Activated gamma-delta T cell treated with anti-CD3 and anti-CD28 coated beads, Interleukin-2, amount 50 U/mL, for 16 hours (primary cell): ENCODE results near the gene RASGRF2.
"Not testable (repeated sequence)": the region's sequence is repeated elsewhere in the genome, so short reads cannot be mapped to it uniquely, and the experiment has no call there.

ENCODE experiments used
- DNase-seq: peaks from one replicate; pipeline ENCODE4 v3.0.0-alpha.2; 2020; ENCODE audit warnings: low read depth

Gene RASGRF2

DNA sequence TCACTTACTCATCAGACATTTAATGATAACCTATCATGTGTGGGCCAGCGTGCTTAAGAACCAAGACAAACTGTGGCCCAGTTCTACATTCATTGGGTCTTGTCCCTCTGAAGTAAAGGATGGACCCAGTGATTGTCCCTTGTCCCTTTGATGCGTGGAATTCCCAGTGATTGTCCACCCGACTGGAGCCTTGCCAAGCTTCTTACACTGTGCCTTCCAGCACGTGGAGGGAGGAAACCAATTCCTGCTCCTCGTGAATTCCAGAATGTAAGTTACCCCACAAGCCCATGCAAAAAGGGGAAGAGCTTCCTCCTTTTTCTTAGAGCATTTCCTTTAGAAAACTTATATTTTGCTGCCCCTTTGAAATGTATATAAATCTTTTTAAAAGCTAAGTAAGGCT lies 280.8 kb downstream of the RASGRF2 start:
- no peak for DNase-seq

DNA sequence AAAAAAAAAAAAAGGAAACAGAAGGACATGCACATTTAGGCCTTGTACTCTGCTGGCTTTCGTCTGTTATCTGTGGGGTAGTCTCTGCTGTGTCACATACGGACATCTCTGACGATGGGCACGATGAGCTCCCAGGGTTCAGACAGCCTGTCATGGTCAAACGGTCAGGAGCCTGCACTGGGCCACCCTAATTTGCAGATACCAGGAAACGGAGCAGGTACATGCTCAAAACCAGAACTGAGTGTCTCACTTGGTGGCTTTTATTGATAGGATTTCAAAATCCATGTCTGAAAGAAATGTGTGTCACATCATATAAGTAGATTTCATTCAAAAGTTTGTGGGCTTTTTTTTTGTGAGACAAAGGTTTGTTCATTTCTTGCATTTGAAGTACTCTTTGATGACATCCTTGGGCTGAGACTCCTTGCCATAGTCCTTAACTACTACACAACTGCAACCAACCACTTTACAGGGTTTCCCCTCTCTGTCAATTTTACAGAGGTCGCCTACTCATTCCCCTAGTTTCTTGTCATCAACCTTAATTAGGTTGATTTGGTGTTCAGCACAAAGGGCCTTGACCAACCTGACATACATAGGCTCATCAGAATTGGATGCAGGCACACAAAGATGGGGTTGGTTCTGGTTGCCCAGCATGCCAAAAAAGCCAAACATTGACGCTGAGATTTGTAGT lies 281.9 kb downstream of the RASGRF2 start:
- no peak for DNase-seq

DNA sequence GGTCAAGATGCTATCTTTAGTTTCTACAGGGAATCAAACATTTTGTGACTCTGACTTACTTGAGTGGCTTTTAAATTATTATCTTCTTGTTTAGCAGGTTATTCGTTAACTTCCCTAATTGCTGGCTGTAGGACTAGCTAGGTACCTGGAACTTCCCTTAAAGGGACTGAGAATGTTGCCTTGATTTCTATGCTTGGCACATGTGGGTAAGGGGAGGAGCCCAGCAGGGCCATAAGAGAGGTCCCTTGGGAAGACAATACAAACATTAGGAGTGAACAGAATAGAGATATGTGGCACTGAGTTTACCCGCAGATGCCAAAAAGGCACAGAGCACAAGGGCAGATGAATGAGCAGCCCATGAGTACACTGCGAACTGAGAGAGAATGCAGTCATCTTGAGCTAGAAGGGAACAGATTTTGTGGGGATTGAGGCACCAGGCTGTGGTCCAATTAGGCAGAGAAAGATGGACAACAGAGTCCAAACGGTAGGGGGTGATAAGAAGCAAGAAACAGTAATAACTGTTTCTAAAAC lies 282.8 kb downstream of the RASGRF2 start:
- no peak for DNase-seq

DNA sequence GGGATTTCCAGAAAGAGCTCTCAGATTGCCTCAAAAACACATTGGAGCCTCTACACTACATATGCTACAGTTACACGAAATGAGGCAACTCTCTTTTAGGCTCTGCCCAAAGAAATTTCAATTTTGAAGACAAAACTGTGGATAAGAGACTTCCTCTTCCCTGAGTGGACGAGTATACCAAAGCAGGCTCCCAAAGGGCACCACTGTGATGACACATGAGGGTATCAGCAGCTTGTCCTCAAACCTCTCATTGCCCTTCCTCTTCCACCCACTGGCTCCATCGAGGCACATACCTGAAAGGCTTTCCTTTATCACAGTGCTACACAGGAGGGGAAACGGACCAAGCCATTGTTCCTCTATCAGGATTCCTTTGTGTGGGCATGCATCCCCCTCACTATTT lies 284.3 kb downstream of the RASGRF2 start:
- DNase-seq = no peak

DNA sequence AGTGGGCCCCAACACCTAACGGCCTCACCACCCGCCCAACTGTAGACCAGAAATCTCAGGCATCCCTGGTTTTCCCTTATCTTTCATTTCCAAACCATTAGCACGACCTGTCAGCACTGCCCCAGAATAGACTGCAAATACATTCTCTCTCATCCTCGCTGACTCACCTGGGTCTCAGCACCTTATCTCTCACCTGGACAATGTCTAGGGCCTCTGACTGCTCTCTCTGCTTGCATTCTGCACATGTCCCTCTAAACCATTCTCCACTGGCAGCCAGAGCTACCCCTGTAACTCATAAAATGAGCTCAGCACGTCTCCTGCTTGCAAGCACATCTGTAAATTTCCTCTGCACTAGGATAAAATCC lies 285.7 kb downstream of the RASGRF2 start:
- DNase-seq = no peak

DNA sequence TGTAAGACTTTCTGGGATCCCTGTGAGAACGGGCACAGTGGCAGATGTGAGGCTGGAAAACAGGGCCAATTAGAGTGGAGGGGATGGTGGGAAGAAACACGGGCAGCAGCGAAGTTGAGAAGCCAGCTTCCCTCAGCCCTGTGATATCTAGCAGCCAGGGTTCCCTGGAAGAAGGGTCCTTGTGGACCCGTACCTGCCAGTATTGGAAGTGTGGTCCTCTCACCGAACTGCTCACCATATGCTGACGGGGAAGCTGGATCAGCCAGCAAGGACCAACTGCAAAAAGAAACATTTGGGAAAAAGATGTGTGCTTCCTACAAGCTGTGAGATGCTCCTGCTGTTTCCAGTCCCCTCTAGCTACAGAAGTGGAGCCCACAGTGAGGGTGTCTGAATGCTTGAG lies 286.5 kb downstream of the RASGRF2 start:
- no peak for DNase-seq

DNA sequence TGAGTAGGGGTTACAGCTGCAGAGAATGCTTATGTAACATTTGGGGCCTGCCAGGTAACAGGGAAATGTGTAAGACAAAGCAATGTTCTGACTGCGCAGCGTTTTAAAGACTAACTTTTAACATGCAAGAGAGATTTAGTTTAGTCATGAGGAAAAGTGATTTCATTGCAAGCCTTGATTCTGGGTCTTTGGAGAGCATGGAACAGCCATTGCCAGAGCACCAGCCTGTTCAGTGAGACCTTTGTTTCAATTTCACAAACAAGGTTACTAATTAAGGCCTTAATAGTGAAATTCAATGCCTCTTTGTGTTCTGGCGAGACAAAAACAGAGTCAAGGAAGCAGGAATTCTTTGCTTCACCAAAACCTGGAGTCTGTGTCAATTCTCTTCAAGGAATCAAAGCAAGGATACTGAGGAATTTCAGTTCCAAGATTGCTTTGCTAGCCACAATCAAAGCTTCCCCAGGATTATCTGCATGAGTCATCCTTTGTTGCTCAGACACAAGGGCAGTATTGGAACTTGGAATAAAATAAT lies 287.3 kb downstream of the RASGRF2 start:
- DNase-seq = no peak

DNA sequence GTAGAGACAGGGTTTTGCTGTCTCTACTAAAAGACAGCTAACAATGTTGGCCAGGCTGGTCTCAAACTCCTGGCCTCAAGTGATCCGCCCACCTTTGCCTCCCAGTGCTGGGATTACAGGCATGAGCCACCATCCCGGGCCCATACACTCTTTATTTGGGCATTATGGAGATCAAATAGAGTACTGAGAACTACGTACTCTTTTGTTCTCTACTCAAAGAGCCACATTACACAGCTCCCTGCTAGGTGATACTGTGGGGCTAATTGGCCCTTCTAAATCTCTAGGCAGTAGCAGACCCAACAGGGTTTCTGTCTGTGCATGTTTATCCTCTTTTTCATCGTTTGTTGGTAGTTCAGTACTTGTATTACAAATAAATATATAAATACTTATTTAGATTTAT lies 289.1 kb downstream of the RASGRF2 start:
- DNase-seq = no peak

DNA sequence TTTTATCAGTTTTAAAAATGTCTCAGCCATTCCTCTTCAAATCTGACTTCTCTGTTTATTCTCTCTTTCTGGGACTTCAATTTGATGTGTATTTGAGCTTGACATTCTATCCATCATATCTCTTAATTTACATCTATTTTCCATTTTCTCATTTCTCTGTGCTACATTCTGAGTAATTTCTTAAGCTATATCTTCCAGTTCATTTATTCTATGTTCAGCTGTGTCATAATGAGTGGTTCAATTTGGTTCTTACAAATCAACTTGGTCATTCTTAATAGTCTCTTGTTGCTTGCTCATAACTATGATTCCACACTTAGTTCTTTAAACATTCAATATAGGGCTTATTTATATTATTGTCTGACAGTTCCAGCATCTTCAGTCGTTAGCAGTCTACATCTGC lies 289.8 kb downstream of the RASGRF2 start:
- no peak for DNase-seq

DNA sequence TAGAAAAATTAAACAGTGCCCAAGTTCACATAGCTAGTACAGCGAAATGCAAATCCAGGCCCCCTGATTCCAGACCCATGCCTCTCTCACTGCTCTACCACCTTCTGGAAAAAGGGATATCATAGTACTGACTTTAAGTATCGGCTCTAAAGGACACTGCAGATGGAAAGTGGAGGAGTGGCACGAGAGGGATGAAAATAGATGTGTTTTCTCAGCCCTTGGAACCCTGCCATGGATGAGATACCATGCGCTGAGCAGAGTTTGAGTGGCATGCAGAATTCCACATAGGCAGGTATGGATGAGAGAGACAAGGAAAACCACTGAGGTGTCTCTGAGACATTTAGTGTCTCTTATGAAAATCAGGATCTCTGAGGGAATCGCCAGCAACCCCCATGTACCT lies 291.8 kb downstream of the RASGRF2 start:
- DNase-seq = no peak

DNA sequence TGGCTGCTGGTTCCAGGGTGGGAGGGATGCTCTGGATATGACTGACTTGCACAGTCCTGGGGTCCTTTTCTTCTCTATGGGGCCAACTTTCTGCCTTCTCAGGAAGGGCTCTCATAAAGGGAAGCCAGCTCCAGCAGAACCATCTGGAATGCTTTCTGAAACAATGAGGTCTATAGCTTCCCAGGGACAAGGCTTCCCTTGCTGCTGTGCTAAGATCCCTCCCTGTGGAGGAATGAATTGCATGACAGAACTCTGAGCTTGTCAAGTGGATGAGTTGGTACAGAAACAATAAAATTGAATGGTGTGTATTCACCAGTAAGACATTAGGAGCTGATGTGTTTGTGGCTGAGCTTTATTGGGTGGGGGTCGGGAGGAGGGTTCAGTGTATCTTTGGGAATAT lies 292.7 kb downstream of the RASGRF2 start:
- no peak for DNase-seq

DNA sequence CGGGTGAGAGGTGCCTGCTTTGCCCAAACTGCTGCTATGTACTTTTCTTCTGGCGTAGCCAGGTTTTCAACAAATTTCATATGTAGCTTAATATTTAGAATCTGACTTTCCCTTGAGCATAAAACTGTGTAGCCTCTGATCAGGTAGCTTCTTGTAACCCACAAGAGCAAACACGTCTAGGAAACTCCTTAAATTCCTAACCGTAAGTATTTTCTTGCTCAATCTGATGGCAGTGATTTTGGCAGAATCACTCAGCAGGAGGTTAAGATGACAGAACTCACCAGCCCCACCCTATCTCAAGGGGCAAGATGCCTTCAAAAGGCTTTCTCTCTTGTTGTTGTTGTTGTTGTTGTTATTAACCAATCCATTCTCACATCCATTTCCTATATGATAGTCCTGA lies 293.7 kb downstream of the RASGRF2 start:
- DNase-seq = no peak

DNA sequence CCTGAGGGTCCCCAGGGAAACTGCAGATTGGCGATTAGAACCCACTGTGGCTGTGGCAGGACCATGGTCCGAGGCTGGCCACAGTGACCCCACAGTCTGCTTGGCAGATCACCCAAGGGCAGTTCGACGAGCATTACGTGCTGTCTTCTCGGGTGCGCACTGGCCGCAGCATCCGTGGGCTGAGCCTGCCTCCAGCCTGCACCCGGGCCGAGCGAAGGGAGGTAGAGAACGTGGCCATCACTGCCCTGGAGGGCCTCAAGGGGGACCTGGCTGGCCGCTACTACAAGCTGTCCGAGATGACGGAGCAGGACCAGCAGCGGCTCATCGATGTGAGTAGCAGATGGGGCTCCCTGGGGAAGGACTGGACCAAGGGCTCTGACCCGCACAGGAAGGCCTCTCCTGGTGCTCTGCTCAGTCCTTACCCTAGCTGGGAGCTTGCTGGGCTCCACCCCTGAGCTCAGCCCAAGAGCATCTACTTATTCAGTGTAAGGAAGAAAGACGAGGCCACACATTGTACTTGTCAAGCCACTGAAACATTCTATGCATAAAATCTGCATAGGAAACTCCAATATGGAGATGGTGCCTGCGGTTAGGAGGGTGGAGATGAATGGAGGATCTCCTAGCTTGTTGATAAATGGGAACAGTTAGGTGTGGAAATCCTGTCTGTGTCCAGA lies 294.9 kb downstream of the RASGRF2 start:
- DNase-seq = no peak

DNA sequence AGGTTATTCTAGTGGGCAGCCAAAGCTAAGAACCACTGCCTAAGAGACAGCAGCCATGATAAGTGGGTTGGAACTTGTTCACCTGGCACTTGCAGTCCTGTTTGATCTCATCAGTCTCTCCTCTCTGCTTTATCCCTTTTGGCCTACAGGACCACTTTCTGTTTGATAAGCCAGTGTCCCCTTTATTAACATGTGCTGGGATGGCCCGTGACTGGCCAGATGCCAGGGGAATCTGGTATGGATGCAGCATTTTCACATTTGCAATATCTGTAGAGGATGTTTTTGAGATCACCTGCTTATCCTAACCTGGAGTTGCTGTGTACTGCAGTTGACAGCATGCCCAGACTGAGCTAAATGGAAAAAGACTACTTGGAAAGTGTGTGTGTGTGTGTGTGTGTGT lies 296.6 kb downstream of the RASGRF2 start:
- no peak for DNase-seq

DNA sequence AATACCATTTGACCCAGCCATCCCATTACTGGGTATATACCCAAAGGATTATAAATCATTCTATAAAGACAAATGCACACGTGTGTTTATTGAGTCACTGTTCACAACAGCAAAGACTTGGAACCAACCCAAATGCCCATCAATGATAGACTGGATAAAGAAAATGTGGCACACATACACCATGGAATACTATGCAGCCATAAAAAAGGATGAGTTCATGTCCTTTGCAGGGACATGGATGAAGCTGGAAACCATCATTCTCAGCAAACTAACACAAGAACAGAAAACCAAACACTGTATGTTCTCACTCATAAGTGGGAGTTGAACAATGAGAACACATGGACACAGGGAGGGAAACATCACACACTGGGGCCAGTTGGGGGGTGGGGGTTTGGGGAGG lies 302.6 kb downstream of the RASGRF2 start:
- not testable (repeated sequence) for DNase-seq

DNA sequence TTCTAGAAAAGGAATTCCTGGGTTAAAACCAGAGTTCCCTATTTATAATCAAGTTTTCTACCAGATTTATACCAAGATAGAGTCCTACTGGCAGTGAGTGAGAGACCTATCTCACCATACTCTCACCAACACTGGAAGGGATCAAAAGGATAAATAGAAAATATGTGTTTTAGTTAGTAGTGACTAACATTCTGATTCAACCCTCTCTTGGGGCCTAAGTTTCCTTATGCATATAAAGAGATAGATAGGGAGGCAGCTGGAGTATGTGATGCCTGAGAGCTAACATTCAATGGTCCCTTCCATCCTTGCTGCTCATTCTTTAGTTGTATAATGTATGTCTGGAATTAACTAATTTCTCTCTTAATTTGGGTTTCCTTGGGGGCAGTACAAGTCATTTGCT lies 304.9 kb downstream of the RASGRF2 start:
- DNase-seq = no peak

DNA sequence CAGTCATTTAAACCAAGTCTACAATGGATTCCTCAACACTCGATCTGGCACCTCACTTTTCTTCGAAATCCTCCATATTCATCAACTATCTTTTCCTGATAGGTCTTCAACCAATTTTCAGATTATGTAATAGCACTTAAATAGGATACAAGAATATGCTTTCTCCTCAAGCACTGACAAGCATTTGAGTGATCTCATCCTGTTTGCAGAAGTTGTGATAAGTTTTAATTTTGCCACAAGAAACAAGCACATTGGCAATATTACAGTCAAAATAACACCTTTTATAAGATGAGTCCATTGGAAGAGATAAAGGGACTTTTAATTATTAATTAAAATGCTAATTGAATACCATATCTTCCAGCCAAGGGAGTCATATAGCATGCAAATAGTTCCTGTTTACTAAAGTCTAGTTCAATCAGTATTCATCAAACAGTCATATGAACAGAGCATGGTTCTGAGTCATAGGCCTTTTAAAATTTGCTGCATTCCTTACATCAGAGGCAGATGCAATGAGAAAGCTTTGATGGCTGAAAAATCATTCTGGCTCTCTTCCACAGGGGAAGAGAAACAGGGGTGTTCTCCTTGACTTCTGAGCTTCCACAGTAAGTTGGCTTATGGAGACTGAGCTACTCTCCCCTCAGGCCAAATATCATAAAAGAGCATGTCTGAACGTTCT lies 308.5 kb downstream of the RASGRF2 start:
- DNase-seq = no peak

DNA sequence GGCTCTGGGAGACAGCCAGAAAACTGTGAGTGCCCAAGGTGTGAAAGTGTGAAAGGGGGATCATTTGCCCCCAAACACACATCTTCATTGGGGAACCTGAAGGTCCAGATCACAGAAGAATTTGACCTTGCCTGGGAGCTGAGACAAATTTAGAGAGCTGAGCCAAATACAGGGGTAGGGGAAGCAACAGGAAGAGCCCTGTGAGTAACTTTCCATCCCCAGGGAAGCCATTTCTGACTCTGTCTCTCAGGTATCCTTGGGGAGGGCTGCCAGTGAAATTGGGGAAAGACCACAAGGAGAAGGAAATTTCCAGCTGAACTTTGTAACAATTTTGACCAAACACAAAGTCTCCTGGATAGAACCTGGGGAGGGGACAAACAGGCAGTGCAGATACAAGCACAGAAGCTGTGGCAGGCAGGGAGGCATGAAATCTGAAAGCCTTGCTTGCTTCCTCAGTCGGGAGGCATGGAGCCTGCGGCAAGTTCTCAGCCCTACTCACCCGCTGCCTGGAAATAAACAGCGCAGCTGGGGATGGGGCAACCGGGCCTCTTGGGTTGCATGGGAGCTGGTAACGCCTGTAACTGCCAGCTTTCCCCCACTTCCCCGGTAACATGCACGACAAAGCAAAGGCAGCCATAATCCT lies 309.7 kb downstream of the RASGRF2 start:
- no peak for DNase-seq

DNA sequence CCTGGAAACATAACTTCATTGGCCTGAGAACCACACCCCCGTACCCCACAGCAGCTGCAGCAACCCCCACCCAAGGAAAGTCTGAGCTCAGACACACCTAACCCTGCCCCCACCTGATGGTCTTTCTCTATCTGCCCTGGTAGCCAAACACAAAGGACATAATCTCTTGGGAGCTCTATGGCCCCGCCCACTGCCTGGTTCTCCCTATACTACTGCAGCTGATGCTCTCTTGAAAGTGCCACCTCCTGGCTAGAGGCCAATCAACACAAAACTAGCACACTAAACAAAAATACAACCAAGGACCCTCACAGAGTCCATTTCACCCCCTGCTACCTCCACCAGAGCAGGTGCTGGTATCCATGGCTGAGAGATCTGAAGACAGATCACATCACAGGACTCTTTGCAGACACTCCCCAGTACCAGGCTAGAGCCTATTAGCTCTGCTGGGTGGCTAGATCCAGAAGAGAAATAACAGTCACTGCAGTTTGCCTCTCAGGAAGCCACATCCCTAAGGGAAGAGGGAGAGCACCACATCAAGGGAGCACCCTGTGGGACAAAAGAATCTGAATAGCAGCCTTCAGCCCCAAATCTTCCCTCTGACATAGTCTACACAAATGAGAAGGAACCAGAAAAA lies 310.3 kb downstream of the RASGRF2 start:
- not testable (repeated sequence) for DNase-seq
